GM12878 (cell line): ENCODE data around the gene C1QTNF1. TPM values are rescaled to one million over a fixed set of nuclear protein-coding genes. Genes with fewer than 3 reads are reported as not detected.

Source experiments
- ATAC-seq: fragments of 200-7000 bp; cut with Tn5 transposase; 3 replicates; pipeline ENCODE4 v1.9.1; 2020; ENCODE audit warnings: mild to moderate bottlenecking, moderate library complexity
- BruUV-seq: library from RNA; stranded (reverse); fragments of 400-500 nt; replicated peaks from 2 replicates; lab custom pipeline; 2021; lab: Mats Ljungman, UMichigan
- CTCF ChIA-PET: fragments of 300-600 bp; sonication (Branson Sonifier 250); formaldehyde crosslinking; extraction: SDS; loops from one replicate; lab custom pipeline; 2021; ENCODE audit warnings: inconsistent platforms; lab: Yijun Ruan, JAX
- POLR2A ChIA-PET: fragments of 350-600 bp; formaldehyde crosslinking; extraction: SDS; loops from one replicate; lab custom pipeline; 2021; ENCODE audit warnings: inconsistent platforms; lab: Charles Lee
- RAD21 ChIA-PET: fragments of 300-600 bp; sonication (Branson Sonifier 250); formaldehyde crosslinking; loops from one replicate; lab custom pipeline; 2023; ENCODE audit warnings: antibody characterized with exemption; ENCODE audit not compliant: unreplicated experiment; lab: Charles Lee
- SMC1A ChIA-PET: fragments of 300-600 bp; sonication (Branson Sonifier 250); formaldehyde crosslinking; loops from one replicate; lab custom pipeline; 2023; ENCODE audit not compliant: unreplicated experiment, uncharacterized antibody; lab: Charles Lee
- DNase-seq: peaks from one replicate; pipeline ENCODE4 v3.0.0-alpha.2; 2011; ENCODE audit warnings: low read depth, low spot score
- FAIRE-seq: peaks from 3 replicates; lab custom pipeline; 2011; peaks lifted over from hg19 to GRCh38; lab: Jason Lieb, UNC
- H2AFZ ChIP-seq: 2 replicates; pipeline ENCODE4 v1.6.0; 2011; ENCODE audit warnings: low read depth, low read length, control low read depth; ENCODE audit not compliant: control insufficient read depth
- H3K27ac ChIP-seq: 2 replicates; pipeline ENCODE4 v1.5.1; 2011; ENCODE audit warnings: control low read depth; ENCODE audit not compliant: control insufficient read depth, insufficient read depth
- H3K27me3 ChIP-seq, 2 experiments: replicated peaks in 1 of 2; 2 replicates each; pipeline versions ENCODE4 v1.6.0 to v1.6.1; 2011; ENCODE audit warnings: low read length in 1 of 2; ENCODE audit not compliant: control insufficient read depth in 2 of 2, insufficient read depth in 2 of 2
- H3K36me3 ChIP-seq, 2 experiments: 2 replicates each; pipeline ENCODE4 v1.5.1; 2011; ENCODE audit warnings: low read length in 1 of 2; ENCODE audit not compliant: control insufficient read depth in 2 of 2, insufficient read depth in 2 of 2
- H3K4me1 ChIP-seq: 2 replicates; pipeline ENCODE4 v1.6.1; 2011; ENCODE audit warnings: mild to moderate bottlenecking, low read length, moderate library complexity, mixed read lengths; ENCODE audit not compliant: control insufficient read depth, insufficient read depth
- H3K4me2 ChIP-seq: 2 replicates; pipeline ENCODE4 v1.6.0; 2011; ENCODE audit warnings: control low read depth; ENCODE audit not compliant: control insufficient read depth, insufficient read depth
- H3K4me3 ChIP-seq: fragments of 200-600 bp; sonication (generic); 2 replicates; pipeline ENCODE4 v1.5.1; 2016
- H3K79me2 ChIP-seq: 2 replicates; pipeline ENCODE4 v1.6.0; 2011; ENCODE audit warnings: low read length; ENCODE audit not compliant: control insufficient read depth, insufficient read depth
- H3K9ac ChIP-seq: 2 replicates; pipeline ENCODE4 v1.8.0; 2011; ENCODE audit warnings: low read length, control low read depth, mixed read lengths; ENCODE audit not compliant: control insufficient read depth, insufficient read depth
- H3K9me3 ChIP-seq: replicated peaks from 3 replicates; pipeline ENCODE4 v1.5.1; 2011; ENCODE audit warnings: mild to moderate bottlenecking, low read length; ENCODE audit not compliant: control insufficient read depth, insufficient read depth
- H4K20me1 ChIP-seq: 2 replicates; pipeline ENCODE4 v1.6.0; 2011; ENCODE audit not compliant: control insufficient read depth, insufficient read depth
- BRCA1 ChIP-seq: IDR thresholded peaks from 2 replicates; pipeline ENCODE4 v1.6.1; 2011; ENCODE audit warnings: low read depth, low read length, improper control_type of control experiment
- NBN ChIP-seq: fragments of 450-650 bp; IDR thresholded peaks from 2 replicates; pipeline ENCODE4 v1.6.1; 2016
- NRF1 ChIP-seq: conservative IDR thresholded peaks from 2 replicates; pipeline ENCODE4 v1.6.1; 2011; ENCODE audit warnings: mild to moderate bottlenecking, low read depth, low read length, improper control_type of control experiment
- SMC3 ChIP-seq: IDR thresholded peaks from 2 replicates; pipeline ENCODE4 v1.6.1; 2011; ENCODE audit warnings: low read length, improper control_type of control experiment, borderline replicate concordance
- STAT3 ChIP-seq: IDR thresholded peaks from 2 replicates; pipeline ENCODE4 v1.6.1; 2011; ENCODE audit warnings: low read depth, low read length, improper control_type of control experiment
- USF1 ChIP-seq: IDR thresholded peaks from 2 replicates; pipeline ENCODE4 v1.6.1; 2011; ENCODE audit warnings: borderline replicate concordance, low read depth, mild to moderate bottlenecking, moderate library complexity, mixed read lengths, low read length; ENCODE audit not compliant: insufficient read depth; ENCODE audit errors: extremely low read length
- YBX1 ChIP-seq: fragments of 450-650 bp; IDR thresholded peaks from 2 replicates; pipeline ENCODE4 v1.6.1; 2016; ENCODE audit warnings: antibody characterized with exemption
- ZNF217 ChIP-seq: fragments of 450-650 bp; IDR thresholded peaks from 2 replicates; pipeline ENCODE4 v1.6.1; 2017; ENCODE audit warnings: antibody characterized with exemption, mild to moderate bottlenecking
- ZNF274 ChIP-seq: IDR thresholded peaks from one replicate; pipeline ENCODE4 v1.8.0; 2011; ENCODE audit not compliant: insufficient read length, insufficient read depth
- WGBS: methylation state at CpG from one replicate; pipeline ENCODE4 v1.1.6; 2016; ENCODE audit warnings: low lambda C conversion rate; ENCODE audit not compliant: insufficient replicate concordance, insufficient coverage; ENCODE audit errors: missing lambda C conversion rate; 5-methylcytosine and 5-hydroxymethylcytosine counted together
- in situ Hi-C: fragments of 300-500 bp; cut with MboI; formaldehyde crosslinking; loops from 9 replicates; pipeline ENCODE4 v1.14.3; 2018; ENCODE audit warnings: mixed read lengths
- intact Hi-C: fragments of 100-400 bp; cut with micrococcal nuclease; formaldehyde crosslinking; loops from one replicate; pipeline ENCODE4 v1.14.2; 2022; ENCODE audit not compliant: unreplicated experiment
- polyA plus RNA-seq, 11 experiments: library from polyadenylated mRNA; depleted of rRNA in 4 of 11; unstranded in 6 of 11; stranded (reverse) in 5 of 11; fragments of >200 nt; fragmentation: Nextera tagmentation in 4 of 11; fragmentation: Illumina TruSeq in 1 of 11; extraction: Ambion mirVana in 4 of 11; extraction: Trizol in 1 of 11; gene quantifications; 1 replicate in 1 of 11; 2 replicates in 10 of 11; pipeline versions ENCODE4 v1.2.1 to v1.2.3, GENCODE V29; 2011 to 2016; ENCODE audit warnings: inconsistent platforms in 2 of 11, missing spikeins in 2 of 11, low read depth in 1 of 11
- total RNA-seq, 4 experiments: library from RNA; depleted of rRNA in 3 of 4; stranded (reverse); fragments of >200 nt in 3 of 4; fragmentation: Illumina TruSeq in 1 of 4; extraction: Trizol in 1 of 4; gene quantifications; 2 replicates each; pipeline versions ENCODE4 v1.2.1 to v1.2.3, GENCODE V29; 2013 to 2021

C1QTNF1 gene
- total and polyA plus RNA-seq, 10 of the 15 experiments (the other 5 are each of a cell fraction or from before 2014, with no cell fraction given) = 0.05 to 1.1 (median 0.15) TPM; not detected in 4

GRCh38 chr17:79077587-79077986, 53.6 kb downstream of the C1QTNF1 start:
- no peaks in the 10 kb centered on the region; a peak in 2 of 4 replicates for H3K36me3 ChIP-seq
- peaks cover 4% of the 10 kb centered on the region for H3K79me2 ChIP-seq
- peaks cover 5% of the 10 kb centered on the region for H3K4me1 ChIP-seq
- no peaks in the 10 kb centered on the region for H3K9me3 ChIP-seq
- H3K27me3 ChIP-seq = no peaks in the 10 kb centered on the region
- in situ Hi-C loops (no loop called here), intact Hi-C loops (no loop called here)
- DNase-seq (no peak), ATAC-seq (no peak), FAIRE-seq (no peak)
- RAD21 ChIA-PET = no interaction called here
- no peaks in the 10 kb centered on the region for H4K20me1 ChIP-seq
- H3K4me3 ChIP-seq = no peak overlapping the region
- POLR2A ChIA-PET = no interaction called here
- 83% methylated on average over 11 of the region's 12 CpGs for WGBS
- H3K27ac ChIP-seq = no peak overlapping the region
- TF ChIP-seq ZNF274 (no peak), NBN (no peak), YBX1 (no peak)
- BruUV-seq = no TSS peak
- SMC1A ChIA-PET = no interaction called here
- CTCF ChIA-PET = interaction anchor here (0.6 to 1.3 kb wide), 2 partner anchors 32 to 762 kb away, joined by 3 to 6 read pairs; partner anchors contain the start of gene CBX4
- no peak overlapping the region for H3K9ac ChIP-seq
- no peak overlapping the region for H3K4me2 ChIP-seq
- H2AFZ ChIP-seq = no peak overlapping the region

- ATAC-seq (no peak), DNase-seq (no peak), FAIRE-seq (no peak)
- H3K9me3 ChIP-seq = no peaks in the 10 kb centered on the region
- ChIA-PET SMC1A (no interaction called here), POLR2A (no interaction called here), RAD21 (interaction anchor here (0.6 kb wide), 1 partner anchor 96 kb away, joined by 5 read pairs; no protein-coding TSS in a partner anchor), CTCF (interaction anchor here (1.3 kb wide), 1 partner anchor 33 kb away, joined by 6 read pairs; no protein-coding TSS in a partner anchor)
- no peaks in the 10 kb centered on the region; a peak in 2 of 4 replicates for H3K36me3 ChIP-seq
- no peak overlapping the region for H3K27ac ChIP-seq
- H4K20me1 ChIP-seq = peaks cover 3% of the 10 kb centered on the region; the same call in 1 of the 2 replicates
- in situ Hi-C loops (no loop called here), intact Hi-C loops (no loop called here)
- peaks cover 4% of the 10 kb centered on the region for H3K79me2 ChIP-seq
- no peak for TF ChIP-seq ZNF217
- no peak for TF ChIP-seq STAT3
- TF ChIP-seq SMC3 = no peak
- no peak for TF ChIP-seq NRF1
- TF ChIP-seq USF1 = no peak
- TF ChIP-seq BRCA1 = no peak
- H3K27me3 ChIP-seq = no peaks in the 10 kb centered on the region
- H3K9ac ChIP-seq = no peak overlapping the region
- peaks cover 5% of the 10 kb centered on the region for H3K4me1 ChIP-seq
- H3K4me2 ChIP-seq = no peak overlapping the region
- H2AFZ ChIP-seq = no peak overlapping the region
- WGBS = 98% methylated on average over 21 of the region's 21 CpGs
- no peak overlapping the region for H3K4me3 ChIP-seq
- no TSS peak for BruUV-seq
Observed at GRCh38 chr17:79078476-79079190, 54.7 kb downstream of the C1QTNF1 start.
